Sigmoid colon (tissue), 7 donors: ENCODE results near the gene LRRC52. TPM values are rescaled to one million over a fixed set of nuclear protein-coding genes. Genes with fewer than 3 reads are reported as not detected.

Experiments
- DNase-seq: peaks from one replicate; pipeline ENCODE4 v3.0.0-alpha.2; 2019
- H3K27ac ChIP-seq, 4 donors: fragments of 200-600 bp; sonication (generic); one replicate each; pipeline ENCODE4 v1.5.1; 2016 to 2019; ENCODE audit warnings: mild to moderate bottlenecking in 1 of 4
- H3K27me3 ChIP-seq, 3 donors: fragments of 200-600 bp; sonication (generic); one replicate each; pipeline ENCODE4 v1.5.1; 2019; ENCODE audit warnings: mild to moderate bottlenecking in 1 of 3
- H3K36me3 ChIP-seq, 4 donors: fragments of 200-600 bp; sonication (generic); one replicate each; pipeline ENCODE4 v1.5.1; 2016 to 2019
- H3K4me1 ChIP-seq, 4 donors: fragments of 200-600 bp; sonication (generic); one replicate each; pipeline ENCODE4 v1.5.1; 2017 to 2019
- H3K4me3 ChIP-seq, 4 donors: fragments of 200-600 bp; sonication (generic); one replicate each; pipeline ENCODE4 v1.5.1; 2017 to 2019; ENCODE audit warnings: mild to moderate bottlenecking in 2 of 4, moderate library complexity in 1 of 4
- H3K9me3 ChIP-seq, 4 donors: fragments of 200-600 bp in 3 of 4; sonication (generic) in 3 of 4; one replicate each; pipeline versions ENCODE4 v1.5.1 to v1.6.1; 2013 to 2019
- EP300 ChIP-seq, 4 donors: sonication (generic); formaldehyde crosslinking; IDR thresholded peaks; one replicate each; pipeline ENCODE4 v1.6.1; 2017; ENCODE audit warnings: antibody characterized with exemption in 4 of 4
- POLR2A ChIP-seq, 2 donors: fragments of 450-650 bp; IDR thresholded peaks; one replicate each; pipeline ENCODE4 v1.6.1; 2016; ENCODE audit warnings: antibody characterized with exemption in 2 of 2, mild to moderate bottlenecking in 2 of 2, moderate library complexity in 2 of 2
- POLR2AphosphoS5 ChIP-seq, 4 donors: sonication (generic); formaldehyde crosslinking; IDR thresholded peaks; one replicate each; pipeline ENCODE4 v1.6.1; 2017; ENCODE audit warnings: antibody characterized with exemption in 4 of 4
- WGBS, 2 donors: extraction: QIAGEN DNeasy Blood & Tissue Kit; methylation state at CpG; one replicate each; pipeline ENCODE4 v1.1.7; 2013; 5-methylcytosine and 5-hydroxymethylcytosine counted together
- intact Hi-C: fragments of 100-400 bp; cut with DNase I; formaldehyde crosslinking; loops from one replicate; pipeline ENCODE4 v1.15.1; 2023
- polyA plus RNA-seq, 3 donors: library from polyadenylated mRNA; stranded (reverse); fragments of 200-250 nt; gene quantifications; one replicate each; pipeline ENCODE4 v1.2.3, GENCODE V29; 2013
- total RNA-seq, 4 donors: library from RNA; depleted of rRNA; stranded (reverse); fragments of >200 nt; gene quantifications; one replicate each; pipeline ENCODE4 v1.1.0, GENCODE V29; 2016
- TF ChIP-seq, protein P1 (sequence below), 4 experiments: fragments of 450-650 bp in 3 of 4; fragments of 200-600 bp in 1 of 4; IDR thresholded peaks; one replicate each; pipeline ENCODE4 v1.5.1; 2016 to 2019; ENCODE audit warnings: antibody characterized with exemption in 4 of 4, mild to moderate bottlenecking in 3 of 4, moderate library complexity in 2 of 4
- donor health status: healthy with polysubstance abuse.
- donor health status: Bipolar disorder and iron deficiency.
- donor health status: healthy.

LRRC52 gene
- total and polyA plus RNA-seq, 7 donors, result not detected

DNA sequence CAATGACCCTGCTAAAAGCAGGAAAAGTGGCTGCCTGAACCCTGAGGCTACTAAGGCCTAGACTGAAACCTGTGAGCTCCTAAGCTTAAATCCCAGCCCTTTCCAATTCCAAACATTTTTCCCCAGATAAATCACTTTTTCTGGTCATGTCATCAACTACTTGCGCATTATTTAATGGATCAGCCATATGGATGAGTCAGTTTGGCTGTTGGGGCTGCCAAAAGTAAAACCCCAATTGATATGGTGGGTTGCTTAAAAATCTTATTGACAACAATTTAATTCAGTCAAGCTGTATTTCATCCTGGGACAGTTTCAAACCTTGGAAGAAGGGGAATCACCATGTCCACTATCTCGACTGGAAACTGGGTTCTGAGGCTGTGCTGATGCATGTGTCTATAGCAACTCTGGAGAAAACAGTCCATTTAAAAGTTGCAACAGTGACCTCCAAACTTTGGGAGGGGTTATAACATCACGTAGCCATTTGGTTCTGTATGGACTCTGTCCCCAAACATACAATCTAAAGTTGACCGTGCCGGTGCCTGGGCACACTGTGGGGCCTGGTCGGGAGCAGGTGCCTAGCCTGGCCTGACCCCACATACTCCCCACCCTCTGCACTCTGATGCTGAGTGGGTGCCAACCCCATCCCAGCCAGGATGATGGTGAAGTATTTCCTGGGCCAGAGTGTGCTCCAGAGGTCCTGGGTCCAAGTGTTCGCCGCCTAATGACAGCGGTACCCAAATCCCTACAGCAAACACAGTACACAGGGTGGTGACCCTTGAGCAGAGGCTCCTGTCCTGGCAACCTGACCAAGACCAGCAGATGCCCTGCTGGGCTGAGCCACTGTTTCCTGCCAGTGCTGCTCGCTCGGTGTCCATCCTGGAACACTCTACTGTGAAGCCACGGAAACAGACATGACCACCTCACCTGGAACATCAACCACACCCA lies 46.5 kb upstream of the LRRC52 start:
- Histone ChIP-seq H3K27me3 (no peaks in the 10 kb centered on the region), H3K27ac (no peak overlapping the region), H3K4me3 (no peak overlapping the region), H3K36me3 (no peaks in the 10 kb centered on the region), H3K9me3 (no peaks in the 10 kb centered on the region), H3K4me1 (no peaks in the 10 kb centered on the region)
- intact Hi-C loops, result no loop called here
- no peak for TF ChIP-seq POLR2A (IDR thresholded peaks at IDR 0.05)
- no peak for TF ChIP-seq POLR2AphosphoS5 (IDR thresholded peaks at IDR 0.05)
- TF ChIP-seq, protein P1, sequence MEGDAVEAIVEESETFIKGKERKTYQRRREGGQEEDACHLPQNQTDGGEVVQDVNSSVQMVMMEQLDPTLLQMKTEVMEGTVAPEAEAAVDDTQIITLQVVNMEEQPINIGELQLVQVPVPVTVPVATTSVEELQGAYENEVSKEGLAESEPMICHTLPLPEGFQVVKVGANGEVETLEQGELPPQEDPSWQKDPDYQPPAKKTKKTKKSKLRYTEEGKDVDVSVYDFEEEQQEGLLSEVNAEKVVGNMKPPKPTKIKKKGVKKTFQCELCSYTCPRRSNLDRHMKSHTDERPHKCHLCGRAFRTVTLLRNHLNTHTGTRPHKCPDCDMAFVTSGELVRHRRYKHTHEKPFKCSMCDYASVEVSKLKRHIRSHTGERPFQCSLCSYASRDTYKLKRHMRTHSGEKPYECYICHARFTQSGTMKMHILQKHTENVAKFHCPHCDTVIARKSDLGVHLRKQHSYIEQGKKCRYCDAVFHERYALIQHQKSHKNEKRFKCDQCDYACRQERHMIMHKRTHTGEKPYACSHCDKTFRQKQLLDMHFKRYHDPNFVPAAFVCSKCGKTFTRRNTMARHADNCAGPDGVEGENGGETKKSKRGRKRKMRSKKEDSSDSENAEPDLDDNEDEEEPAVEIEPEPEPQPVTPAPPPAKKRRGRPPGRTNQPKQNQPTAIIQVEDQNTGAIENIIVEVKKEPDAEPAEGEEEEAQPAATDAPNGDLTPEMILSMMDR (IDR thresholded peaks at IDR 0.05), result no peak
- WGBS, 2 donors, result 84 to 91% methylated on average over 12 of the region's 12 CpGs
- DNase-seq, result no peak

DNA sequence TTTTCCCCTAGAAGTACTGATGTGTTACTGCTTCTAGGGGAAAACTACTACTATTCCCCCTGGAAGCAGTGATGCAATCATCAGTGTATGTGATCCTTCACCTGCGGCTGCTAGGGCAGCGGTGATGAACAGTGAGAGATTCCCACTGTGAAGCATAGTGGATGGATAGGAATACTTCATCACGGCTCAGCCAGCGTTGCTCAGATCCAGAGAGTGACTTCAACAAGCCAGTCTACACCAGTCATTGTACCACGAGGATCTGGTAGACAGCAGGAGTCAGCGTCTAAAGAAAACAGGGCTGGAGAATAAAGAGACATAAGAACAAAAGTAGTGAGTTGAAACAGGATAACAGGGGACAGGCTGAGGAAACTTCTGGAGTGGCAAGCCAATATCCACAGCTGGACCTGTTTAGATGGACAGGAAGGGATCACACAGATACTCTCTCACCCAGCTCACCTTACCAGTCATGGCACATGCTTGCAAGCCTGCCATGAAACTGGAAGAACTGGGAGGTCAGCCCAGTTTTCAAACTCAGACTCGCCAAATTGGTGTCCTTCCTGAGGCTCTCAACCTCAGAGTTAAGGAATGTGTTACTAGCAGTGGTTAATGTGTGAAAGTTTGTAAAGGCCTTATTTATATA lies 42.4 kb upstream of the LRRC52 start:
- TF ChIP-seq POLR2AphosphoS5 (IDR thresholded peaks at IDR 0.05), result no peak
- TF ChIP-seq POLR2A (IDR thresholded peaks at IDR 0.05), result no peak
- no peak for TF ChIP-seq EP300 (IDR thresholded peaks at IDR 0.05)
- TF ChIP-seq, protein P1 (IDR thresholded peaks at IDR 0.05), result no peak
- Histone ChIP-seq H3K27ac (no peak overlapping the region), H3K4me1 (no peaks in the 10 kb centered on the region), H3K27me3 (no peaks in the 10 kb centered on the region), H3K9me3 (no peaks in the 10 kb centered on the region), H3K36me3 (no peaks in the 10 kb centered on the region), H3K4me3 (no peak overlapping the region)
- 76 to 86% methylated on average over 7 of the region's 7 CpGs for WGBS, 2 donors
- intact Hi-C loops, result no loop called here
- no peak for DNase-seq

DNA sequence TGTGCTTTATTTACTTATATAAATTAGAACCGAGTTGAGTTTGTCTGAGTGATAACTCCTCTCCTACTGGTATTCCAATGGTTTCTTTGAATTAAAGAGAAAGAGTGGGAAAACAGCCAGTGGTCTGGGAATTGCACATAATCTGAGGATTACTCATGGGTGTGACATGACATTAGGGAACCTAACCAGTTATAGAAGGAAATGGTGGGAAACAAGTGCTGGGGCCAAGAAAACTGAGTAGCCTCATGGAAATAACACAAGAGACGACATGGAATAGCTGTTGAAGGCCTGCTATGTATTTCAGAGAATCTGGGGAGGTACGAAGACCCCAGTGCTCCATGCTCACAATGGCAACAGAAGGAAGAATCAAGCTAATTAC lies 41.8 kb upstream of the LRRC52 start:
- Histone ChIP-seq H3K36me3 (no peaks in the 10 kb centered on the region), H3K9me3 (no peaks in the 10 kb centered on the region), H3K4me1 (no peaks in the 10 kb centered on the region), H3K4me3 (no peak overlapping the region), H3K27me3 (no peaks in the 10 kb centered on the region), H3K27ac (no peak overlapping the region)
- DNase-seq, result no peak
- intact Hi-C loops, result no loop called here
- TF ChIP-seq, protein P1 (IDR thresholded peaks at IDR 0.05), result no peak
- no peak for TF ChIP-seq POLR2AphosphoS5 (IDR thresholded peaks at IDR 0.05)
- TF ChIP-seq POLR2A (IDR thresholded peaks at IDR 0.05), result no peak
- TF ChIP-seq EP300 (IDR thresholded peaks at IDR 0.05), result no peak
- 47 to 64% methylated on average over 3 of the region's 3 CpGs for WGBS, 2 donors

DNA sequence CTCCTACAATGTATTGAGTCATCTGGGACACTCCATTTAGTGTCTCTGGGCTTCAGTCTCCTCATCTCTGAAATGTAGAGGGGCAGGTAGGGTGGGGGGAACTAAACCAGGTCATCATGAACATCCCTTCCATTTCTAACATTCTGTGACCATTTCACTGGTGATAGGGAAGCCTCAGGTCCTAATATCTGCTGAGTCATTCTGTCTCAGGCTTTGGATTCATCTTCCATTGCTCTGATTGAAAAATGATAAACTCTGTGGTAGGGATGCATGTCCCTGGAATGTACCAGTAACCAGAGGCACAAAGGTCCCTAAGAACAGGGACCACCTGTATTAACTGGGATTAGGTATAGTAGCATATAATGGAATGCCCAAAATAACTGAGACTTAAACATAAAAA lies 36.2 kb upstream of the LRRC52 start:
- no peak overlapping the region for H3K27ac ChIP-seq
- intact Hi-C loops, result no loop called here
- H3K36me3 ChIP-seq, result no peaks in the 10 kb centered on the region
- H3K9me3 ChIP-seq, result no peaks in the 10 kb centered on the region
- no peaks in the 10 kb centered on the region for H3K27me3 ChIP-seq
- no peak overlapping the region for H3K4me3 ChIP-seq
- H3K4me1 ChIP-seq, result no peaks in the 10 kb centered on the region
- no peak for TF ChIP-seq POLR2A (IDR thresholded peaks at IDR 0.05)
- TF ChIP-seq, protein P1 (IDR thresholded peaks at IDR 0.05), result no peak
- TF ChIP-seq POLR2AphosphoS5 (IDR thresholded peaks at IDR 0.05), result no peak
- no peak for TF ChIP-seq EP300 (IDR thresholded peaks at IDR 0.05)
- no peak for DNase-seq
